GM12801 (cell line): ENCODE measurements around the gene PDE4B.

Experiments used
- CTCF ChIP-seq: IDR thresholded peaks from one replicate; pipeline ENCODE4 v1.5.1; 2011; ENCODE audit warnings: control low read depth; ENCODE audit not compliant: insufficient read length; ENCODE audit errors: extremely low read depth

The PDE4B gene

GRCh38 chr1:66349242-66349641 is 556.5 kb downstream of the PDE4B start:
- no peak for TF ChIP-seq CTCF

GRCh38 chr1:66350001-66350547 is 557.4 kb downstream of the PDE4B start:
- TF ChIP-seq CTCF: no peak

- TF ChIP-seq CTCF: no peak
Measured at GRCh38 chr1:66351478-66351877, 558.8 kb downstream of the PDE4B start.

GRCh38 chr1:66351913-66352312 is 559.2 kb downstream of the PDE4B start:
- no peak for TF ChIP-seq CTCF

- TF ChIP-seq CTCF: no peak
Measured at GRCh38 chr1:66352792-66353191, 560.1 kb downstream of the PDE4B start.

GRCh38 chr1:66353257-66353656 is 560.6 kb downstream of the PDE4B start:
- TF ChIP-seq CTCF: no peak

GRCh38 chr1:66354311-66355201 is 561.9 kb downstream of the PDE4B start:
- no peak for TF ChIP-seq CTCF
